GM23248 (cell line): ENCODE data around the gene CDC34. TPM values are rescaled to one million over a fixed set of nuclear protein-coding genes. Genes with fewer than 3 reads are reported as not detected.
A peak's percentile ranks its signal among the peaks of the same experiment; 100 is the strongest.

Experiments used
- DNase-seq: peaks from one replicate; pipeline ENCODE4 v3.0.0-alpha.2; 2015
- H2AFZ ChIP-seq: fragments of 200-600 bp; sonication (generic); 2 replicates; pipeline ENCODE4 v1.6.1; 2016; ENCODE audit warnings: antibody characterized with exemption
- H3F3A ChIP-seq: fragments of 200-600 bp; sonication (generic); 2 replicates; pipeline ENCODE4 v1.6.1; 2016; ENCODE audit warnings: mild to moderate bottlenecking, antibody characterized with exemption, mixed run types; ENCODE audit not compliant: insufficient read depth
- H3K27ac ChIP-seq: fragments of 200-600 bp; sonication (generic); 2 replicates; pipeline ENCODE4 v1.5.1; 2016; ENCODE audit warnings: mild to moderate bottlenecking
- H3K27me3 ChIP-seq: fragments of 200-600 bp; sonication (generic); replicated peaks from 2 replicates; pipeline ENCODE4 v1.6.1; 2016; ENCODE audit warnings: mild to moderate bottlenecking; ENCODE audit not compliant: insufficient read depth
- H3K36me3 ChIP-seq: fragments of 200-600 bp; sonication (generic); 2 replicates; pipeline ENCODE4 v1.6.1; 2016; ENCODE audit warnings: low read depth, mild to moderate bottlenecking
- H3K4me1 ChIP-seq: fragments of 200-600 bp; sonication (generic); 2 replicates; pipeline ENCODE4 v1.6.1; 2016; ENCODE audit warnings: mild to moderate bottlenecking; ENCODE audit not compliant: insufficient read depth
- H3K4me2 ChIP-seq: fragments of 200-600 bp; sonication (generic); one replicate; pipeline ENCODE4 v1.6.1; 2016; ENCODE audit warnings: mild to moderate bottlenecking; ENCODE audit not compliant: unreplicated experiment
- H3K4me3 ChIP-seq: fragments of 200-600 bp; sonication (generic); 2 replicates; pipeline ENCODE4 v1.5.1; 2016; ENCODE audit warnings: mild to moderate bottlenecking
- H3K79me2 ChIP-seq: fragments of 200-600 bp; sonication (generic); 2 replicates; pipeline ENCODE4 v1.6.1; 2016; ENCODE audit warnings: mild to moderate bottlenecking; ENCODE audit not compliant: insufficient read depth
- H3K9ac ChIP-seq: fragments of 200-600 bp; sonication (generic); 2 replicates; pipeline ENCODE4 v1.6.1; 2016; ENCODE audit warnings: mild to moderate bottlenecking
- H3K9me2 ChIP-seq: fragments of 200-600 bp; sonication (generic); 2 replicates; pipeline ENCODE4 v1.6.1; 2016; ENCODE audit warnings: mixed run types, mild to moderate bottlenecking, moderate library complexity; ENCODE audit not compliant: insufficient read depth
- H3K9me3 ChIP-seq: fragments of 200-600 bp; sonication (generic); one replicate; pipeline ENCODE4 v1.6.1; 2017; ENCODE audit warnings: low read depth
- H4K20me1 ChIP-seq: fragments of 200-600 bp; sonication (generic); 2 replicates; pipeline ENCODE4 v1.6.0; 2016; ENCODE audit not compliant: insufficient read depth
- EZH2 ChIP-seq: fragments of 200-600 bp; sonication (generic); IDR thresholded peaks from 2 replicates; pipeline ENCODE4 v1.6.1; 2018; ENCODE audit warnings: antibody characterized with exemption, mild to moderate bottlenecking; ENCODE audit not compliant: insufficient read depth, poor library complexity, severe bottlenecking
- EZH2phosphoT487 ChIP-seq: fragments of 200-600 bp; sonication (generic); IDR thresholded peaks from 2 replicates; pipeline ENCODE4 v1.6.1; 2018; ENCODE audit warnings: antibody characterized with exemption, moderate library complexity, mild to moderate bottlenecking, low read depth; ENCODE audit not compliant: insufficient read depth
- WGBS, 2 experiments: methylation state at CpG; one replicate each; pipeline ENCODE4 v1.1.6; 2015 to 2017; ENCODE audit warnings: low lambda C conversion rate in 2 of 2, low coverage in 1 of 2; ENCODE audit errors: missing lambda C conversion rate in 2 of 2; 5-methylcytosine and 5-hydroxymethylcytosine counted together
- in situ Hi-C: fragments of 300-500 bp; cut with MboI; formaldehyde crosslinking; loops from 2 replicates; pipeline ENCODE4 v1.15.0; 2020
- polyA plus RNA-seq: library from polyadenylated mRNA; unstranded; fragments of >200 nt; fragmentation: Nextera tagmentation; extraction: Ambion mirVana; gene quantifications from 2 replicates; pipeline ENCODE4 v1.2.1, GENCODE V29; 2016
- total RNA-seq: library from RNA; depleted of rRNA; stranded (reverse); fragments of >200 nt; shearing (Covaris generic); gene quantifications from 2 replicates; pipeline ENCODE4 v1.2.3, GENCODE V29; 2014

CDC34 gene
- total and polyA plus RNA-seq, 2 experiments from 2014 or later: 46.4 to 50.8 TPM

GRCh38 chr19:588741-589692 lies 57.5 kb downstream of the CDC34 start:
- TF ChIP-seq EZH2phosphoT487: no peak
- no peak for TF ChIP-seq EZH2
- Histone ChIP-seq H2AFZ (no peak overlapping the region), H3K9me3 (no peaks in the 10 kb centered on the region), H3K9me2 (no peaks in the 10 kb centered on the region), H3F3A (0 out of 2 replicates have a peak, but pooled peaks cover 7% of the 10 kb centered on the region), H3K4me2 (peak overlapping the region; percentile 26), H3K27ac (no peak overlapping the region), H3K36me3 (no peaks in the 10 kb centered on the region), H3K4me3 (no peak overlapping the region), H3K4me1 (peaks cover 9% of the 10 kb centered on the region), H4K20me1 (no peaks in the 10 kb centered on the region), H3K27me3 (no peaks in the 10 kb centered on the region; the same call in 1 of the 2 replicates), H3K9ac (no peak overlapping the region; the same call in 1 of the 2 replicates), H3K79me2 (no peaks in the 10 kb centered on the region)
- in situ Hi-C loops: no loop called here
- peak; percentile 46 for DNase-seq
- 10 to 16% methylated on average over 41 to 51 of the region's 54 CpGs for WGBS, 2 experiments

DNA sequence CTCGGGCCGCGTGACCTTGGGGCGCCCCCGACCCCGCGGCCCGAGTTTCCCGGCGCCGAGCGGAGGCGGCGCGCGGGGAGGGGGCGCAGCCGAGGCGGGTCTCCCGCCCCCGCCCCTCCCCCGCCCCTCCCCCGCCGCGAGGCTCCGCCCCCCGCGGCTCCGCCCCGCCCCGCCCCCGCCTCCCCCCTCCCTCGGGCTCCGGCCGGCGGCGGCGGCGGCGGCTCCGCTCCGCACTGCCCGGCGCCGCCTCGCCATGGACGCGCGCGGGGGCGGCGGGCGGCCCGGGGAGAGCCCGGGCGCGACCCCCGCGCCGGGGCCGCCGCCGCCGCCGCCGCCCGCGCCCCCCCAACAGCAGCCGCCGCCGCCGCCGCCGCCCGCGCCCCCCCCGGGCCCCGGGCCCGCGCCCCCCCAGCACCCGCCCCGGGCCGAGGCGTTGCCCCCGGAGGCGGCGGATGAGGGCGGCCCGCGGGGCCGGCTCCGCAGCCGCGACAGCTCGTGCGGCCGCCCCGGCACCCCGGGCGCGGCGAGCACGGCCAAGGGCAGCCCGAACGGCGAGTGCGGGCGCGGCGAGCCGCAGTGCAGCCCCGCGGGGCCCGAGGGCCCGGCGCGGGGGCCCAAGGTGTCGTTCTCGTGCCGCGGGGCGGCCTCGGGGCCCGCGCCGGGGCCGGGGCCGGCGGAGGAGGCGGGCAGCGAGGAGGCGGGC lies 58.3 kb downstream of the CDC34 start, which contains the start of gene HCN2:
TSS of gene HCN2 (plus strand) at position 189 of the 703 bp plus-strand sequence. CDS start at position 254, 65 bp downstream.
- peak within 1 kb of the TSS; percentile 51 for H3K4me3 ChIP-seq
- peak; percentile 45 for DNase-seq
- no peaks in the 10 kb centered on the region for H3K9me3 ChIP-seq
- in situ Hi-C loops: no loop called here
- no peaks in the 10 kb centered on the region for H3K79me2 ChIP-seq
- H3K4me2 ChIP-seq: no peak within 1 kb of the TSS
- H3F3A ChIP-seq: 0 out of 2 replicates have a peak, but pooled peaks cover 7% of the 10 kb centered on the region
- WGBS, 2 experiments: 0 to 1% methylated on average over 1 to 36 of the region's 132 CpGs
- H3K9ac ChIP-seq: no peak within 1 kb of the TSS; the same call in 1 of the 2 replicates
- H4K20me1 ChIP-seq: no peaks in the 10 kb centered on the region
- TF ChIP-seq EZH2 (no peak), EZH2phosphoT487 (no peak)
- H3K27me3 ChIP-seq: no peaks in the 10 kb centered on the region; the same call in 1 of the 2 replicates
- H3K36me3 ChIP-seq: no peaks in the 10 kb centered on the region
- H3K4me1 ChIP-seq: peaks cover 9% of the 10 kb centered on the region
- H2AFZ ChIP-seq: no peak within 1 kb of the TSS
- no peaks in the 10 kb centered on the region for H3K9me2 ChIP-seq
- H3K27ac ChIP-seq: no peak within 1 kb of the TSS

- Histone ChIP-seq H2AFZ (no peak overlapping the region), H3K9ac (no peak overlapping the region), H3K4me3 (peak overlapping the region; percentile 51), H3F3A (0 out of 2 replicates have a peak, but pooled peaks cover 7% of the 10 kb centered on the region), H4K20me1 (no peaks in the 10 kb centered on the region), H3K4me1 (peaks cover 9% of the 10 kb centered on the region), H3K36me3 (no peaks in the 10 kb centered on the region), H3K4me2 (no peak overlapping the region), H3K9me2 (no peaks in the 10 kb centered on the region), H3K79me2 (no peaks in the 10 kb centered on the region), H3K9me3 (no peaks in the 10 kb centered on the region), H3K27ac (no peak overlapping the region), H3K27me3 (no peaks in the 10 kb centered on the region; the same call in 1 of the 2 replicates)
- DNase-seq: peak; percentile 65
- WGBS, 2 experiments: 1 to 2% methylated on average over 17 to 35 of the region's 50 CpGs
- TF ChIP-seq EZH2phosphoT487 (no peak), EZH2 (no peak)
- in situ Hi-C loops: no loop called here
These were observed 58.8 kb downstream of the CDC34 start for GRCh38 chr19:590396-590745.

- Histone ChIP-seq H3K4me1 (peaks cover 9% of the 10 kb centered on the region), H3K4me2 (no peak overlapping the region), H3K9me2 (no peaks in the 10 kb centered on the region), H3K9me3 (no peaks in the 10 kb centered on the region), H3K79me2 (no peaks in the 10 kb centered on the region), H3K36me3 (no peaks in the 10 kb centered on the region), H3F3A (0 out of 2 replicates have a peak, but pooled peaks cover 7% of the 10 kb centered on the region), H2AFZ (no peak overlapping the region), H3K4me3 (peak overlapping the region; percentile 51), H3K27ac (no peak overlapping the region), H4K20me1 (no peaks in the 10 kb centered on the region), H3K27me3 (no peaks in the 10 kb centered on the region; the same call in 1 of the 2 replicates), H3K9ac (no peak overlapping the region)
- in situ Hi-C loops: no loop called here
- WGBS, 2 experiments: 4% methylated on average over 7 to 37 of the region's 41 CpGs
- no peak for TF ChIP-seq EZH2phosphoT487
- TF ChIP-seq EZH2: no peak
- no peak for DNase-seq
These were observed 59.2 kb downstream of the CDC34 start for GRCh38 chr19:590750-591098.
